ENCODE results near the gene SETBP1. TPM values are rescaled to one million over a fixed set of nuclear protein-coding genes. Genes with fewer than 3 reads are reported as not detected.

The SETBP1 gene
- total and polyA plus RNA-seq, 2 of the 8 experiments (the other 6 are each of a cell fraction or from before 2014, with no cell fraction given), result 2.0 to 6.5 TPM

DNA sequence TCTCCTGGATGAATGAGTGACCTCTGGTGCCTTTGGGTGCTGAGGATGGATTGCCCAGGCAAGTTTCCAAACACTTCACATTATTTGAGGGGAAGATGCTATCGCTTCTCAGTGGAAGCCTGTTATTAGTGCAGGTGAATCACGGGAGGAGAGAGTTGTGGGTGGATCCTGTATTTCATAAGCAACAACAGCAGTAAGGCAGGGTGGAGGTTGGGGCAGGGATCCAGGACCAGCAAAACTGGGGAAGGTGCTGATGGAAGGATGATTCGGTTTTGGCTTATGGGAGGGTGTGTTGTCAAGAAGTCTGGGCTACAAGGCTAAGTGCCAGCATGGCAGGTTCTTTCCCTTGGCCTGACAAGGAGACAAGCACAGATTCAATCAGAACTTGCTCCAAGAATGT, 37.7 kb upstream of the SETBP1 start (continued):
- no peak for TF ChIP-seq KDM4A (IDR thresholded peaks at IDR 0.05; ENCODE audit: low read depth, low read length, severe bottlenecking)
- TF ChIP-seq CTCF (IDR thresholded peaks at IDR 0.05; ENCODE audit: control extremely low read depth in 1 of 3, insufficient read depth in 1 of 3, low read depth in 1 of 3, low read length in 3 of 3), result no peak
- no peak for TF ChIP-seq ASH2L (IDR thresholded peaks at IDR 0.05; ENCODE audit: low read length)
- TF ChIP-seq MAFK (IDR thresholded peaks at IDR 0.05; ENCODE audit: low read depth, low read length), result no peak

Data from H1 (cell line).